IMR-90 (cell line): ENCODE measurements around the gene LRRC4C. TPM values are rescaled to one million over a fixed set of nuclear protein-coding genes. Genes with fewer than 3 reads are reported as not detected.

Experiments used
- ATAC-seq: fragments of 200-7000 bp; cut with Tn5 transposase; 2 replicates; pipeline ENCODE4 v1.9.1; 2020; ENCODE audit warnings: low read depth, mild to moderate bottlenecking, moderate library complexity
- BruUV-seq: library from RNA; stranded (reverse); fragments of 400-500 nt; replicated peaks from 2 replicates; lab custom pipeline; 2021; lab: Mats Ljungman, UMichigan
- CTCF ChIA-PET: fragments of 300-600 bp; formaldehyde crosslinking; extraction: SDS; loops from one replicate; lab custom pipeline; 2021; ENCODE audit warnings: antibody characterized with exemption; lab: Yijun Ruan, JAX
- POLR2A ChIA-PET: fragments of 300-600 bp; sonication (Branson Sonifier 250); formaldehyde crosslinking; loops from one replicate; lab custom pipeline; 2022; ENCODE audit warnings: antibody characterized with exemption; ENCODE audit not compliant: unreplicated experiment; lab: Charles Lee
- DNase-seq: peaks from one replicate; pipeline ENCODE4 v3.0.0; 2013
- H2AFZ ChIP-seq: replicated peaks from 2 replicates; pipeline ENCODE3; 2013; ENCODE audit warnings: low read length, mild to moderate bottlenecking; ENCODE audit not compliant: poor library complexity
- H2AK5ac ChIP-seq: 2 replicates; pipeline ENCODE4 v1.6.1; 2013; ENCODE audit warnings: low read depth, low read length, inconsistent platforms
- H2AK9ac ChIP-seq: replicated peaks from 2 replicates; pipeline ENCODE3; 2013; ENCODE audit warnings: mild to moderate bottlenecking, low read depth, low read length, moderate library complexity; ENCODE audit not compliant: poor library complexity
- H2BK120ac ChIP-seq: 2 replicates; pipeline ENCODE4 v1.6.1; 2013; ENCODE audit warnings: low read depth, low read length, inconsistent platforms
- H2BK15ac ChIP-seq: 3 replicates; pipeline ENCODE4 v1.6.1; 2013; ENCODE audit warnings: low read depth, low read length, inconsistent platforms
- H2BK20ac ChIP-seq: 2 replicates; pipeline ENCODE4 v1.6.1; 2013; ENCODE audit warnings: low read depth, mild to moderate bottlenecking, inconsistent platforms, low read length, moderate library complexity
- H2BK5ac ChIP-seq: 2 replicates; pipeline ENCODE4 v1.6.1; 2013; ENCODE audit warnings: mild to moderate bottlenecking, low read depth, low read length, inconsistent platforms; ENCODE audit not compliant: poor library complexity, severe bottlenecking
- H3K14ac ChIP-seq: replicated peaks from 2 replicates; pipeline ENCODE4 v1.6.1; 2013; ENCODE audit warnings: low read depth, low read length, inconsistent platforms
- H3K18ac ChIP-seq: 2 replicates; pipeline ENCODE4 v1.6.1; 2013; ENCODE audit warnings: low read depth, low read length, control low read depth
- H3K23ac ChIP-seq: 2 replicates; pipeline ENCODE4 v1.6.1; 2013; ENCODE audit warnings: low read depth, low read length, inconsistent platforms
- H3K27ac ChIP-seq: 2 replicates; pipeline ENCODE4 v1.5.1; 2013; ENCODE audit warnings: mild to moderate bottlenecking, control low read depth, low read length; ENCODE audit not compliant: insufficient read depth
- H3K27me3 ChIP-seq: 2 replicates; pipeline ENCODE4 v1.6.1; 2013; ENCODE audit warnings: low read length; ENCODE audit not compliant: control insufficient read depth, insufficient read depth
- H3K36me3 ChIP-seq: 2 replicates; pipeline ENCODE4 v1.6.1; 2013; ENCODE audit warnings: low read length, mixed read lengths; ENCODE audit not compliant: control insufficient read depth, insufficient read depth
- H3K4ac ChIP-seq: 2 replicates; pipeline ENCODE4 v1.6.1; 2013; ENCODE audit warnings: low read depth, low read length, inconsistent platforms
- H3K4me1 ChIP-seq: 2 replicates; pipeline ENCODE4 v1.6.1; 2013; ENCODE audit warnings: low read length, mixed read lengths; ENCODE audit not compliant: control insufficient read depth, insufficient read depth
- H3K4me2 ChIP-seq: 2 replicates; pipeline ENCODE4 v1.6.1; 2013; ENCODE audit warnings: low read depth, mild to moderate bottlenecking, control low read depth, low read length, moderate library complexity
- H3K4me3 ChIP-seq: 2 replicates; pipeline ENCODE4 v1.5.1; 2013; ENCODE audit warnings: low read depth, mild to moderate bottlenecking, control low read depth, low read length, moderate library complexity; ENCODE audit not compliant: insufficient read depth
- H3K56ac ChIP-seq: 2 replicates; pipeline ENCODE4 v1.6.1; 2013; ENCODE audit warnings: low read length, inconsistent platforms; ENCODE audit not compliant: insufficient read depth; ENCODE audit errors: extremely low read depth
- H3K79me1 ChIP-seq, 2 experiments: 2 replicates each; pipeline ENCODE4 v1.6.1; 2013; ENCODE audit warnings: low read length in 2 of 2, inconsistent platforms in 1 of 2, low read depth in 1 of 2
- H3K9ac ChIP-seq: 2 replicates; pipeline ENCODE4 v1.6.1; 2013; ENCODE audit warnings: low read depth, low read length, control low read depth
- H3K9me1 ChIP-seq: 2 replicates; pipeline ENCODE4 v1.6.1; 2013; ENCODE audit warnings: low read length, inconsistent platforms; ENCODE audit not compliant: insufficient read depth
- H3K9me3 ChIP-seq: 2 replicates; pipeline ENCODE4 v1.6.1; 2013; ENCODE audit warnings: low read length; ENCODE audit not compliant: control insufficient read depth, insufficient read depth
- H4K20me1 ChIP-seq: 2 replicates; pipeline ENCODE4 v1.6.1; 2013; ENCODE audit warnings: low read length, inconsistent platforms; ENCODE audit not compliant: insufficient read depth
- H4K5ac ChIP-seq: 2 replicates; pipeline ENCODE4 v1.6.1; 2013; ENCODE audit warnings: mild to moderate bottlenecking, low read depth, low read length, control low read depth
- H4K8ac ChIP-seq, 2 experiments: 2 replicates each; pipeline ENCODE4 v1.6.1; 2013; ENCODE audit warnings: low read depth in 2 of 2, low read length in 2 of 2, control low read depth in 1 of 2, inconsistent platforms in 1 of 2
- H4K91ac ChIP-seq: 2 replicates; pipeline ENCODE4 v1.6.1; 2013; ENCODE audit warnings: low read depth, low read length, inconsistent platforms; ENCODE audit not compliant: insufficient read depth
- CHD1 ChIP-seq: IDR thresholded peaks from 2 replicates; pipeline ENCODE4 v1.6.1; 2012; ENCODE audit warnings: low read depth, low read length, improper control_type of control experiment
- CTCF ChIP-seq: conservative IDR thresholded peaks from 2 replicates; pipeline ENCODE4 v1.5.1; 2012; ENCODE audit warnings: mild to moderate bottlenecking, low read depth, low read length, improper control_type of control experiment
- ELK1 ChIP-seq: fragments of 150-350 bp; IDR thresholded peaks from 2 replicates; pipeline ENCODE4 v1.6.1; 2016; ENCODE audit warnings: low read depth, mild to moderate bottlenecking, low read length, moderate library complexity, borderline replicate concordance
- MAFK ChIP-seq: IDR thresholded peaks from 2 replicates; pipeline ENCODE4 v1.6.1; 2012; ENCODE audit warnings: low read depth, low read length, improper control_type of control experiment
- MAZ ChIP-seq: IDR thresholded peaks from 2 replicates; pipeline ENCODE4 v1.6.1; 2012; ENCODE audit warnings: low read depth, mild to moderate bottlenecking, low read length, improper control_type of control experiment, moderate library complexity, borderline replicate concordance
- MXI1 ChIP-seq: IDR thresholded peaks from 2 replicates; pipeline ENCODE4 v1.6.1; 2012; ENCODE audit warnings: low read depth, mild to moderate bottlenecking, low read length, moderate library complexity, borderline replicate concordance
- RFX5 ChIP-seq: IDR thresholded peaks from 2 replicates; pipeline ENCODE4 v1.8.0; 2012; ENCODE audit warnings: low read depth, mild to moderate bottlenecking, low read length, moderate library complexity
- WGBS, 2 experiments: methylation state at CpG; one replicate each; pipeline versions ENCODE4 v1.1.5 to v1.1.7; 2013; ENCODE audit warnings: missing lambda C conversion rate in 2 of 2; ENCODE audit not compliant: insufficient read length in 1 of 2; ENCODE audit errors: extremely low coverage in 2 of 2; 5-methylcytosine and 5-hydroxymethylcytosine counted together
- dilution Hi-C: fragments of 300-500 bp; cut with HindIII; formaldehyde crosslinking; loops from one replicate; pipeline ENCODE4 v1.14.3; 2018; ENCODE audit warnings: low sequenced_read_pairs; ENCODE audit not compliant: unreplicated experiment
- in situ Hi-C: fragments of 300-500 bp; cut with MboI; formaldehyde crosslinking; loops from 3 replicates; pipeline ENCODE4 v1.14.3; 2019; ENCODE audit warnings: low sequenced_read_pairs, inconsistent platforms, mixed read lengths
- intact Hi-C: fragments of 100-400 bp; cut with micrococcal nuclease; formaldehyde crosslinking; loops from 2 replicates; pipeline ENCODE4 v1.10.0; 2022
- polyA plus RNA-seq, 3 experiments: library from polyadenylated mRNA; depleted of rRNA; stranded (reverse); fragments of >200 nt; gene quantifications; 2 replicates each; pipeline ENCODE4 v1.2.3, GENCODE V29; 2012; ENCODE audit warnings: low replicate concordance in 1 of 3
- total RNA-seq: library from RNA; depleted of rRNA; stranded (reverse); fragments of >200 nt; gene quantifications from 2 replicates; pipeline ENCODE4 v1.2.3, GENCODE V29; 2012

The LRRC4C gene
- total and polyA plus RNA-seq, 2 of the 4 experiments (the other 2 are of a cell fraction), result under 0.01 to 0.03 TPM

GRCh38 chr11:41102471-41102870, 357.0 kb downstream of the LRRC4C start:
- Histone ChIP-seq H3K4me2 (no peak overlapping the region), H4K91ac (no peak overlapping the region), H3K9ac (no peak overlapping the region), H2BK20ac (no peak overlapping the region), H2AK9ac (no peak overlapping the region), H3K36me3 (no peaks in the 10 kb centered on the region), H2AK5ac (no peak overlapping the region), H2BK15ac (no peak overlapping the region), H4K5ac (no peak overlapping the region), H3K9me1 (no peaks in the 10 kb centered on the region), H3K56ac (no peak overlapping the region), H3K9me3 (peaks cover 4% of the 10 kb centered on the region; the same call in 1 of the 2 replicates), H3K23ac (no peak overlapping the region), H2BK120ac (no peak overlapping the region), H3K79me1 (no peaks in the 10 kb centered on the region), H3K27ac (no peak overlapping the region), H4K8ac (no peak overlapping the region), H4K20me1 (no peaks in the 10 kb centered on the region), H3K27me3 (no peaks in the 10 kb centered on the region), H3K18ac (no peak overlapping the region), H3K14ac (no peak overlapping the region), H2BK5ac (no peak overlapping the region), H2AFZ (no peak overlapping the region), H3K4me3 (no peak overlapping the region), H3K4me1 (no peaks in the 10 kb centered on the region), H3K4ac (no peak overlapping the region)
- WGBS, 2 experiments, result no CpG with 5 or more reads among the region's 4 CpGs
- ATAC-seq, result no peak
- BruUV-seq, result no TSS peak
- TF ChIP-seq RFX5, result no peak
- TF ChIP-seq MAFK, result no peak
- no peak for TF ChIP-seq CTCF
- no peak for TF ChIP-seq MXI1
- TF ChIP-seq ELK1, result no peak
- TF ChIP-seq MAZ, result no peak
- TF ChIP-seq CHD1, result no peak
- dilution Hi-C loops (no loop called here), intact Hi-C loops (no loop called here), in situ Hi-C loops (no loop called here)
- POLR2A ChIA-PET, result no interaction called here
- CTCF ChIA-PET, result no interaction called here
- DNase-seq, result no peak
